Right lobe of liver (tissue), 4 donors: Measurements from ENCODE around the gene LITAF.

Source experiments
- CTCF ChIP-seq, 4 donors: fragments of 200-600 bp in 3 of 4; fragments of 450-650 bp in 1 of 4; IDR thresholded peaks; one replicate each; pipeline versions ENCODE4 v1.5.1 to v1.8.0; 2016 to 2022; ENCODE audit warnings: antibody characterized with exemption in 4 of 4, mild to moderate bottlenecking in 2 of 4
- POLR2A ChIP-seq: fragments of 450-650 bp; IDR thresholded peaks from one replicate; pipeline ENCODE4 v1.6.1; 2017; ENCODE audit warnings: antibody characterized with exemption, mild to moderate bottlenecking
- donor health status: DM: no; HTN: no; CAD: no.
- donor health status: DM: no; HTN: no; CAD: no.
- donor health status: DM: no; HTN: yes; CAD: no.

- TF ChIP-seq POLR2A (no peak), CTCF (IDR thresholded peaks at IDR 0.05) (no peak)
Observed at GRCh38 chr16:11630046-11630767, 43.5 kb upstream of the LITAF start.
